ENCODE results near the gene FXN.
"Not testable (repeated sequence)": the region's sequence is repeated elsewhere in the genome, so short reads cannot be mapped to it uniquely, and the experiment has no call there.

FXN gene

DNA sequence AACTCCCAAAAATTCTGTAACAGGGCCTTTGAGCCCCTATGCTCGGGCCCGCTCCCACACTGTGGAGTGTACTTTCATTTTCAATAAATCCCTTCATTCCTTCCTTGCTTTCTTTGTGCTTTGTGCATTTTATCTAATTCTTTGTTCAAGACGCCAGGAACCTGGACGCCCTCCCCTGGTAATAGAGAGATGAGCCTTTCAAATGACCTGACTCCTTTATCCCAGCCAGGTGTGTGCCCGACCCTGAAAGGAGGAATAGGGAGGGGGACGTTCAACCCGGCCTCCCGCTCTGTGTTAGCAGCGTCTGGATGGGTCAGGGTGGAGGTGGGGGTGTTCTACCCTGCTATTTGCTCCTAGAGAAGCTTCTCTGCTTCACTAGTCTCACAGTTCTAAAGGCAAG lies 53.9 kb downstream of the FXN start:
- TF ChIP-seq, protein P1, sequence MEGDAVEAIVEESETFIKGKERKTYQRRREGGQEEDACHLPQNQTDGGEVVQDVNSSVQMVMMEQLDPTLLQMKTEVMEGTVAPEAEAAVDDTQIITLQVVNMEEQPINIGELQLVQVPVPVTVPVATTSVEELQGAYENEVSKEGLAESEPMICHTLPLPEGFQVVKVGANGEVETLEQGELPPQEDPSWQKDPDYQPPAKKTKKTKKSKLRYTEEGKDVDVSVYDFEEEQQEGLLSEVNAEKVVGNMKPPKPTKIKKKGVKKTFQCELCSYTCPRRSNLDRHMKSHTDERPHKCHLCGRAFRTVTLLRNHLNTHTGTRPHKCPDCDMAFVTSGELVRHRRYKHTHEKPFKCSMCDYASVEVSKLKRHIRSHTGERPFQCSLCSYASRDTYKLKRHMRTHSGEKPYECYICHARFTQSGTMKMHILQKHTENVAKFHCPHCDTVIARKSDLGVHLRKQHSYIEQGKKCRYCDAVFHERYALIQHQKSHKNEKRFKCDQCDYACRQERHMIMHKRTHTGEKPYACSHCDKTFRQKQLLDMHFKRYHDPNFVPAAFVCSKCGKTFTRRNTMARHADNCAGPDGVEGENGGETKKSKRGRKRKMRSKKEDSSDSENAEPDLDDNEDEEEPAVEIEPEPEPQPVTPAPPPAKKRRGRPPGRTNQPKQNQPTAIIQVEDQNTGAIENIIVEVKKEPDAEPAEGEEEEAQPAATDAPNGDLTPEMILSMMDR (IDR thresholded peaks at IDR 0.05; ENCODE audit: low read depth, low read length), result no peak
- DNase-seq, result no peak

DNA sequence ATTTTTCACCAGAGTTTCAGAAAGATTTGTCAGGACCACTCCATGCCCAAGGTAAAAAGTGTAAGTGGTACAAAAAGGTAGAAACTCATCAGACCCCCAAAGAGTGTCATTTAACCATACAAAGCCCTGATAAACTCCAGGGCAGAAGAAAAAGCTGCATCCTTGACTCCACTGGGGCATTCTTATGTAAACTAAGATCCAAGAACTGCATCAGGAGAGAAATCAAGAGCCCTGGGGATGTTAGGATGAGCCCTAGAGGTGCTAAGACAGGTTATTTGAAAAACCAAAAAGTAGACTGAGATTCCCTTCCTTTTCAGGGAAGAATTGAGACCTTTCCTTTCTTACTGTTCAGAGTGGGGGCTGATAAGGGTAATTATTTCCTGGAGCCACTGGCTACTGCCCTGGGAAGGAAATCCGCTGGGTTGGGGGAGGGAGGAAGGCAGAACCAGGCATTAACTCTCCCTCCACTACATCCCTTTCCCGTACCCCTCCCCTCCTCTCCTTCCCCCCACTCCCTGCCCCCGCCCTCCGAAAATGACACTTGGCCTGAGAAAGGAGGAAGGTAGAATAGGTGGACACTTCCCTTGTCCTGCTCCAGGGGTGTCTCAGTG lies 54.7 kb downstream of the FXN start:
- no peak for DNase-seq
- no peaks in the 10 kb centered on the region for H3K36me3 ChIP-seq
- no peak overlapping the region for H3K4me3 ChIP-seq (ENCODE audit: low read depth, low read length)
- no peak overlapping the region for H3K27ac ChIP-seq
- TF ChIP-seq, protein P1 (IDR thresholded peaks at IDR 0.05; ENCODE audit: low read depth, low read length), result no peak
- H3K27me3 ChIP-seq (ENCODE audit: insufficient read depth, low read depth, severe bottlenecking), result no peaks in the 10 kb centered on the region
- H3K9me3 ChIP-seq (ENCODE audit: severe bottlenecking), result no peaks in the 10 kb centered on the region

More for the DNA sequence above, 53.9 kb downstream of the FXN start:
- Histone ChIP-seq H3K36me3 (no peaks in the 10 kb centered on the region), H3K27ac (no peak overlapping the region), H3K9me3 (ENCODE audit: severe bottlenecking) (no peaks in the 10 kb centered on the region), H3K4me3 (ENCODE audit: low read depth, low read length) (no peak overlapping the region), H3K27me3 (ENCODE audit: insufficient read depth, low read depth, severe bottlenecking) (no peaks in the 10 kb centered on the region)

DNA sequence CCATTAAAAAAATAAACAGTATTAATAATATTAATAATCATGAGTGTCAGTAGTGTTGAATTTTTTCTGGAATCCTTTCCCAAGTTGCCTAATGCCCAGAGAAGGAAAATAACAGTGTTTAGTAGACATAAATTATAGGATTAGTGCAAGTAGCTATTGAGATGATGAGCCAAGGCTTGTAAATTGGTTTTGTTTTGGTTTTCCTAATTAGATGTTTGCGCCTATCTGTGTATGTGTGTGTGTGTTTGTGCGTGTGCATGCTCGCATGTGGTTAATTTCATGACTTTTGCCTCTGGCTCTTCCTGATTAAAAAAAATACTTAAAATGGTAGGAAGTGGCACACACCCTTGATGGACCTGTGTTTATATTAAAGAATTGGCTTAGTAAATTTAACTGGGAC lies 55.4 kb downstream of the FXN start:
- H3K27ac ChIP-seq, result no peak overlapping the region
- no peaks in the 10 kb centered on the region for H3K27me3 ChIP-seq (ENCODE audit: insufficient read depth, low read depth, severe bottlenecking)
- no peak for DNase-seq
- H3K36me3 ChIP-seq, result no peaks in the 10 kb centered on the region
- TF ChIP-seq, protein P1 (IDR thresholded peaks at IDR 0.05; ENCODE audit: low read depth, low read length), result no peak
- H3K9me3 ChIP-seq (ENCODE audit: severe bottlenecking), result no peaks in the 10 kb centered on the region
- H3K4me3 ChIP-seq (ENCODE audit: low read depth, low read length), result no peak overlapping the region

DNA sequence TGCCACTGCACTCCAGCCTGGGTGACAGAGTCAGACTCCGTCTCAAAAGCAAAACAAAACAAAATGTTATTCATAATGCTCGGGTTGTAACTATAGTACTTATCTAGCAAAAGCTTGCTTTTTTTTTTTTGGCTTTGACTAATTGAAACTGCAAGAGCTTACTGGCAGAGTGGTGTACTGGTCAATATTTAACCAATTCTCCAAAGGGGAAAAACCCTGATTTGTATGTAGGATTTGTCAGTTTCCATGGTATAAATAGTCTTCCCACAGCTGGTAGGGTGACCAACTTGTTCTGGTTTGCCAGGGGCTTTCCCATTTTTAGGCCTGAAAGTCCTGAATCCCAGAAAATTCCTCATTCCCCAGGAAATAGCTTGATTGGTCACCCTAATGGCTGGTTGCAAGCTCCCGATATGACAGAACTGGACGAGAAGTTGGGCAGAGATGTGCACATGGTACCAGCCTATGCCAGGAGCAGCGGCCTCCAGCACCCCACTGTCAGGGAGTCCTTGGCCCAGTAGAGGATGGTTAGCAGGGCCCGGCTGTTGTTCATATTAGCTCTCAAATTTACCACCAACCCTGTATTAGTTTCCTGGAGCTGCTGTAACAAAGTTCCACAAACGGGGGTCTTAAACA lies 58.0 kb downstream of the FXN start:
- TF ChIP-seq, protein P1 (IDR thresholded peaks at IDR 0.05; ENCODE audit: low read depth, low read length), result no peak
- Histone ChIP-seq H3K27ac (no peak overlapping the region), H3K4me3 (ENCODE audit: low read depth, low read length) (no peak overlapping the region), H3K27me3 (ENCODE audit: insufficient read depth, low read depth, severe bottlenecking) (no peaks in the 10 kb centered on the region), H3K36me3 (no peaks in the 10 kb centered on the region), H3K9me3 (ENCODE audit: severe bottlenecking) (no peaks in the 10 kb centered on the region)
- no peak for DNase-seq

DNA sequence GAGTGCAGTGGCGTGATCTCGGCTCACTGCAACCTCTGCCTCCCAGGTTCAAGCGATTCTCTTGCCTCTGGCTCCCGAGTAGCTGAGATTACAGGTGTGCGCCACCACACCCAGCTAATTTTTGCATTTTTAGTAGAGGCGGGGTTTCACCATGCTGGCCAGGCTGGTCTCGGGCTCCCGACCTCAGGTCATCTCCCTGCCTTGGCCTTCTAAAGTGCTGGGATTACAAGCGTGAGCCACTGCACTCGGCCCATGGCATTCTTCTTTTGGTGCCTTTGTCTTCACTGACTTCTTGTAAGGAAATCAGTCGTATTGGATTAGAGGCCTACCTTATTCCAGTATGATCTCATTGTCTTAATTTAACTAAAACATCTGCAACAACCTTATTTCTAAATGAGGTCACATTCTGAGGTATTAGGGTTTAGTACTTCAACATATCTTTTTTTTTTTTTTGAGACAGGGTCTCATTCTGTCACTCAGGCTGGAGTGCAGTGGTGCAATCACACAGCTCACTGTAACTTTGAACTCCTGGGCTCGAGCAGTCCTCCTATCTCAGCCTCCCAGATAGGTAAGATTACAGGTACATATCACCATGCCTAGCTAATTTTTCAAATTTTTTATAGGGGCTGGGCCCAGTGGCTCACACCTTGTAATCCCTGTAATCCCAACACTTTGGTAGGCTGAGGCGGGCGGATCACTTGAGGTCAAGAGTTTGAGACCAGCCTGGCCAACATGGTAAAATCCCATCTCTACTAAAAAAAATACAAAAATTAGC lies 59.0 kb downstream of the FXN start:
- DNase-seq; H3K9me3 ChIP-seq (ENCODE audit: severe bottlenecking); H3K27ac ChIP-seq; H3K4me3 ChIP-seq (ENCODE audit: low read depth, low read length); H3K36me3 ChIP-seq; H3K27me3 ChIP-seq (ENCODE audit: insufficient read depth, low read depth, severe bottlenecking): not testable (repeated sequence)

DNA sequence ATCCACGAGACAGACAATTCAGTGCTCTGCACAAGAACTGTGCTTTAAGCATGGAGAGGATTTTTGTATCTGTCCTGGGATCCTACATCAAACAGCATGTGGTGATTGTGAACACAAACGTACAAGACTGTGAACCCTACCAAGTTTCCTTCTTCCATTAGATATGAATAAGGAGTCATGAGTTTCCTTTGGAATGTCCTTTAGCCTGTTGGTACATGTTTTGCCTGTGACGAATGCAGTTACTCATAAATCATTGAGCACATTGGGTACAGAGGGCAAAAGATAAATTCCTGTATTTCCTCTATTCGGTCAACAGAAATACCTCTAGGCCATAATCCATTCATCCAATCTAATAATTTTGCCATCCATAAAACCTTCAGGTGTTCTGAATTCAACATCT lies 61.5 kb downstream of the FXN start:
- no peak overlapping the region for H3K27ac ChIP-seq
- H3K27me3 ChIP-seq (ENCODE audit: insufficient read depth, low read depth, severe bottlenecking), result no peaks in the 10 kb centered on the region
- no peak for DNase-seq
- no peak overlapping the region for H3K4me3 ChIP-seq (ENCODE audit: low read depth, low read length)
- TF ChIP-seq, protein P1 (IDR thresholded peaks at IDR 0.05; ENCODE audit: low read depth, low read length), result no peak
- H3K9me3 ChIP-seq (ENCODE audit: severe bottlenecking), result no peaks in the 10 kb centered on the region
- no peaks in the 10 kb centered on the region for H3K36me3 ChIP-seq
